NCI-H1436 (cell line): ENCODE results near the gene NAALAD2.
A peak's percentile ranks its signal among the peaks of the same experiment; 100 is the strongest.
"Not testable (repeated sequence)": the region's sequence is repeated elsewhere in the genome, so short reads cannot be mapped to it uniquely, and the experiment has no call there.

Source experiments
- DNase-seq: peaks from one replicate; lab custom pipeline; 2025; lab: John Stamatoyannopoulos, UW

The NAALAD2 gene

GRCh38 chr11:90192869-90193582 lies 58.6 kb downstream of the NAALAD2 start:
- no peak for DNase-seq

DNA sequence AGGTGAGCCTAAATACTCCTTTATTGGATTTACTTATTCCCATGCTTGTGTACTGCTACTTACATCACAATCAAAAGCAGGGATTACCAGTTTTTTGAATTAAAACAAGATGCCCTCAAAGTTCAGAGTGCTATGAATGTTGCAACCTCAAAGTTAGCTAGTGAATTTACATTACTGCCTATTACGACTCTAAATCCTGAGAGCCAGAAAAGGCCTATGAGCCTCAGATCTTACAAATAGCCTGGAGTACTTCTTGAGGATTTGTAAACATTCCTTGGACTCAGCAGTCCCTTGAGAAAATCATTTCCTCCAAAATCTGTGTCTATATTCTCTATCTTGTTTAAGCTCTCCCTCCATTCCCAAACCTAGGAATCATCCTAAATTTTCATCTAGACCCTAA lies 62.9 kb downstream of the NAALAD2 start:
- DNase-seq, result no peak

- DNase-seq, result no peak
These were observed 67.9 kb downstream of the NAALAD2 start for GRCh38 chr11:90202342-90202741.

- DNase-seq, result no peak
These were observed 69.9 kb downstream of the NAALAD2 start for GRCh38 chr11:90204407-90204806.

DNA sequence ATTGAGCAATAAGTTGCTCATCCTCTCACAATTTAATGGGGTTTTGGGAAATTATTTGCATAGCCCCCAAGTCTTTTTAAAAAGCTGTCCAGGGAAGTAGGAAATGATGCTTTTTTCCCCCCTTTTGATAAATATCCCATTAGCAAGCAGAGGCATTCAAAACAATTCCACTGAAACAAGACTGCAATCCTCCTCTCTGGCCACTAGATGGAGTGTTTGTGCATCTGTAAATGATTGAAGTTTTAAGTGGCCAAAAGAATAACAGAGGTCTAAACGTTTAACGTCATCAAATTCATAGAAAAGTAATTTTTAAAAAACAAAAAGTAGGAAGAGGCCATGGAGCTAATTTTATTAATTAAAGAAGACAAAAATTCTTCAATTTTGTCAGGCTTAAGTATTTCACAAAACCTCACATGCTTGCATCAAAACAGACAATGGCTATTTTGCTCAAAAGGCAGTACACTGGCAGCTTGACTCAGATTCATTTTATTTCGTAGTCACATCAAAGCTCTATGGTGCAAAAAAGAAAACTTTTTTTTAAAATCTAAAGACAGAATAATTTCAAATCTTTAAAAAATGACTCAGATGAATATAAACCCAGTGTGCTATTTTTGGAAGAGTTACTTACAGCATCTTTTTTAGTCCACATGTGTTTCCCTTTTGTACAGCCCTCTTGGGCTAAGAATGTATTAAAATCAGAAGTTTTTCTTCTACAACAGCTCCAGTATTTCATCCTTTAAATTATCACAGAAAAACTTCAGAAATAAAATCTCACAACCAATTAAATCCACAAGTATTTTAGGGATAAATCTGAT lies 70.6 kb downstream of the NAALAD2 start:
- DNase-seq, result peak; percentile 60

DNA sequence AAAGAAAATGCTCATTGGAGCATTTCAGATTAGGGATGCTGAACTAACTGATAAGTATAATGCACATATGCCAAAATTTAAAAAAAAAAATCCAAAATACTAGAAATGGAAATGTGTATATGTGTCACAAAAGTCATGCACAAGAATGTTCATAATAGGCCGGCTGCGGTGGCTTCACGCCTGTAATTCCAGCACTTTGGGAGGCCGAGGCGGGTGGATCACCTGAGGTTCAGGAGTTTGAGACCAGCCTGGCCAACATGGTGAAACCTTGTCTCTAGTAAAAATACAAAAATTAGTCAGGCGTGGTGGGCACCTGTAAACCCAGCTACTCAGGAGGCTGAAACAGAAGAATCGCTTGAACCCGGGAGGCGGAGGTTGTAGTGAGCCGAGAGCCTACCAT lies 73.5 kb downstream of the NAALAD2 start:
- DNase-seq, result not testable (repeated sequence)

DNA sequence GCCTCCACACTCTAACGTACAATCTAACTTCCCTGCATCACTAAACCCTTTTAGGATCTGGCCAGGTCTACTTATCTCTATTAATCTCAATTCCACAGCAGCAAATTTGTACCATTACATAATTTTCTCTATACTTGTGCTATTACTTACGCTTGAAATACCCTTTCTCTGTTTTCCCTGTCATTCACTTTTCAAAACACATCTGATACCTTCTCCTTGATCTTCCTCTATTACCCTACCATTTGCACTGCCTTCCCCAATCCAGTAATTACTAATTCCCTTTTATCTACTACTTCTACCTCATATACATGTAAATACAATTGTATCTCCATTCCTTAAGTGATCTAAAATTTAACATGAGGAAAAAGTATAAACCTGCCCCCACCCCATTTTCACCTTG lies 74.4 kb downstream of the NAALAD2 start:
- DNase-seq, result no peak

- DNase-seq, result no peak
These were observed 78.9 kb downstream of the NAALAD2 start for GRCh38 chr11:90213322-90213721.

GRCh38 chr11:90216611-90217010 lies 82.1 kb downstream of the NAALAD2 start:
- no peak for DNase-seq

- DNase-seq, result no peak
These were observed 84.1 kb downstream of the NAALAD2 start for GRCh38 chr11:90218606-90219005.

GRCh38 chr11:90219438-90219837 lies 85.0 kb downstream of the NAALAD2 start:
- DNase-seq, result no peak

DNA sequence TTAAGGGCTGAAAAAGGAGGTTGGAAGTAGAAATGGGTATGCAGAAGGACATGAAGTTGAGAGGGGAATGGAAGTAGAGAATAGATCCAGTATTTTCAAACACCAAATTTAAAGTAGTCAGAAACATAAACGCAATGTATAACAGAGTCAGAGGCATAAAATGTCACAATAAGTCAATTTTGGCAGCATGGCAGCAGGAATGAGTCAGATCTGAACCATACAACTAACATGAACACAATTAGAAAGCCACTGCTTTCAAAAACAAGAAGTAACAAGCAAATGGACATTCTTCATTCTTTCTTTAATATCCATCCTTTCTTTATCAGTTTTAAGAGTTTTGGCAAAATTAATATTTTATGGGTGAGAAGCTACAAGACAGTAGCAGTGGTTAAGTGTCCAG lies 85.9 kb downstream of the NAALAD2 start:
- DNase-seq, result no peak

GRCh38 chr11:90221803-90222458 lies 87.5 kb downstream of the NAALAD2 start:
- no peak for DNase-seq

DNA sequence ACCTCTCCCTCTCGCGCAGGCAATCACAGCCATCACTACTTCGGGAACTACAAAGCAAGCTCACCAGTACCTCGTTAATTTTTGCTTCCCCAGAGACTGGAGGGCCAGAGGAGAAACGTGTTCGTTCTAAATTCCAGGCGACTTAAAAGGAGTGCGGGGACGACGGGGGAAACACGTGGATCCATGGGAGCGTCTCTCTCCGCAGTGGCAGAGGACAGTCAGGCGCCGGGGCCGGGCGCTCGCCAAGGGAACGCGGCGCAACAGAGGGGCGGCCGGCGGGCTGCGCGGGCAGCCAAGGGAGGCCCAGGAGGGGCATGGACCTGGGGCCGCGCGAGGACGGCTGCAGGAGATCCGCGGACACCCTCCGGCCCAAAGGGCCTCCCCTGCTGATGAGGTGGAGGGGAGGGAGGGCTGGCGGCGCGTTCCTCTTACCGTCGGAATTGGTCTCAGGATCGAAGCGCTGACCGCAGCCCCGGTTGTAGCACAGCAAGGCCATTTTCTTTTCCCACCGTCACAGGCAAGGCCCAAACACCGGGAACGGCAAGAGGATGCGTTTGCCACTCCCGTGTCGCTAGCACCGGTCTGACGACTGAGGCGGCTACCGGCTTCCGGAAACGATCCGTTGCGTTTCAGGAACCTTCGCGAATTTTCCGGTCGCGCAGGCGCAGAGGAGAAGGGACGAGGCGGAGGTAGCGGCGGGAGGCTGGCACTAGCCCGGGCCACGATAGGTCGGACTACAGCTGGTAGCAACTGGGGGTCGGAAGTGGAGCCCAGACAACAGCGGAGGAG lies 88.2 kb downstream of the NAALAD2 start, which contains the start of gene CHORDC1:
Gene CHORDC1, minus strand, starts transcription at position 591 of the 789 bp plus-strand sequence. Its CDS starts 95 bp downstream, at position 496.
- DNase-seq, result peak; percentile 82

DNA sequence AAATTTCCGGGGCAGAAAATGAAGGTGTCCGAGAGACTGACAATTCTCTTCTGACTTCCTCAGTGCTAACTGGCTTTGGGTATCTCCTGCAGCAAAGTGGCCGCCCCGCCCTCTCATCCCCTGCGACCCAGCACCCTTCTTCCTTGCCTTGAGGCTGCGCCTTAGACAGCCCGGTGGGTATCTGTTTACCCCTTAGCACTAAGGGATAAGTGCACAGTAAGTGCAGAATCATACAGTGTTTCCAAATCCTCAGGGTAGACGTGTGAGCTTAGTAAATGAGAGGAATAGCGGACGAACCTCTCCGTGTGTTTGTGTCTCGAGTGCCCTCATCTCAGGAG lies 88.8 kb downstream of the NAALAD2 start:
- DNase-seq, result no peak

DNA sequence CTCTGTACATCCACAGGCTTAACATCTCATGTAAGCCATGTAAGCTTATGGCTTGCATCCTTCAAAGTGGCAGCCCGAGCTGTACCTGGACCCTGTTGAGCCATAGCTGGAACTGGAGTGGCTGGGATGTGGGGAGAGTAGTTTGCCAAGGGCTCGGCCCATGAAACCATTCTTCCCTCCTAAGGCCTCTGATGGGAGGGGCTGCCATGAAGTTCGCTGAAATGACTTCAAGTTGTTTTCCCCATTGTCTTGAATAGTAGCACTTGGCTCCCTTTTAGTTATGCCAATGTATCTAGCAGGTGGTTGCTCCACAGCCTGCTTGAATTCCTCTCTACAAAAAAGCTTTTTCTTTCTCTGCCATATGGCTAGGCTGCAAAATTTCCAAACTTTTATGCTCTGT lies 93.6 kb downstream of the NAALAD2 start:
- DNase-seq, result no peak

DNA sequence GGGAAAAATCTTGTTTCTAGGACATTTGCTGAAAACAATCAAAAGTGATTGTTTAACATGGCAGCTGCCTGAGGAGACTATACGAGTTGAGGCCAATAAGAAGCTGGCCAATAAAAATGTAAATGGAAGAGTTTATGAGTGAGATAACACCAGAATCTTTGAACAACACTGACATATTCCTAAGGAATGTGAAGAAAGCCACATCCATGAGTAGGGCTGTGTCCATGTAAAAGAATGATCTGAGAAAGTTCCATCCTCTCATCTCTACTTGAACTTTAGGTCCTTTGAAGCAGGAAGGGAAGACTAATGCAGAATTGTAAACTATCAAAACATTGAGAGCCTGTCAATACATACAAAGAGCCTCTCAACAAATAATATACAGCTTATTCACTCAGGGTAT lies 95.3 kb downstream of the NAALAD2 start:
- DNase-seq, result no peak

DNA sequence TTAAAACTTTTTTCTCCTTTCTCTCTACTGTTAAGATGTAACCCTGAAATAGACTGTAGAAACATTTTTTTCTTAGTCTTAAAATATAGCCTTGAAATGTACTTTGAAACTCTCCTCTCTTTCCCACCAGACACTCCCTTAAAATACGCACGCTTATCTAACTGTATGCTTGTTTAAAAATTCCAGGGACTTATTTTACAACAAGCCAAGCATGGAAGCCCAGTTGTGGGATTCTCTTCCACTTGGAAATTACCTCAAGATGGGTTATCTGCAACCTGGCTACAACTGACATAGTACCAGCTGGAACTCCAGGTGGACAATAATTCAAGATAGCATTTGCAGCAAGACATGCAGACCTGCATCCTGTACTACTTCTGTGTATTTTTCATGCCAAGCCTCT lies 100.5 kb downstream of the NAALAD2 start:
- no peak for DNase-seq

- DNase-seq, result no peak
These were observed 101.1 kb downstream of the NAALAD2 start for GRCh38 chr11:90235526-90235925.

DNA sequence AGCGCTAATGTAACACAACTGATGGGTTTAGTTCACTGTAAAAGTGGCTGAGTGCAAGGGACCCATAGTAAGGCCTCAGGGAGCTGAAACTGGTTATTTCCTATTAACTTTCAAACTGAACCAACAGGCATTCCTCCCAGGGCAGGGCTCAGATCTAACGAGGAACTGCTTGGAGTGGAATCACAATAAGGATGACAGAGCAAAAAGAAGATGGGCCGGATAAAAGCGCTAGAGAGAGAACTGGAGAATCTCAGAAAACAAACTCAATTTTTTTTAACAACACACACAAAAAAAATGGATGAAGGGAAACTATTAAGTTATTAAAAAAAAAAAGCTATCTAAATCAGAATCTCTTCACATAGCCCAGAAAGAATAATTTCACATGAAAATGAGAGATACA lies 102.5 kb downstream of the NAALAD2 start:
- no peak for DNase-seq

- not testable (repeated sequence) for DNase-seq
These were observed 105.6 kb downstream of the NAALAD2 start for GRCh38 chr11:90239967-90240636.

- peak; percentile 19 for DNase-seq
These were observed 107.0 kb downstream of the NAALAD2 start for GRCh38 chr11:90241414-90241813.
